HG02763 (cell line): ENCODE results near the gene POLA1.
A peak's percentile ranks its signal among the peaks of the same experiment; 100 is the strongest.
"Not testable (repeated sequence)": the region's sequence is repeated elsewhere in the genome, so short reads cannot be mapped to it uniquely, and the experiment has no call there.

Source experiments
- ATAC-seq: cut with Tn5 transposase; IDR thresholded peaks from one replicate; pipeline ENCODE4 v1.9.1; 2021; ENCODE audit warnings: mild to moderate bottlenecking, moderate library complexity; ENCODE audit not compliant: unreplicated experiment

POLA1 gene

GRCh38 chrX:24693453-24694202 lies at the start of gene POLA1:
Gene POLA1, plus strand, starts transcription at chrX:24693918. Its CDS starts 44 bp downstream, at chrX:24693962.
- ATAC-seq: peak; percentile 95

- no peak for ATAC-seq
Measured at GRCh38 chrX:24646006-24646405, 47.7 kb upstream of the POLA1 start.

- no peak for ATAC-seq
Measured at GRCh38 chrX:24646745-24647182, 47.0 kb upstream of the POLA1 start.

- ATAC-seq: peak; percentile 78
Measured at GRCh38 chrX:24647257-24648058, 46.3 kb upstream of the POLA1 start, which contains the start of gene PCYT1B. Gene PCYT1B, minus strand, starts transcription at chrX:24647347. Its CDS starts 242 bp downstream, at chrX:24647105.

GRCh38 chrX:24648495-24648894 lies 45.2 kb upstream of the POLA1 start:
- no peak for ATAC-seq

GRCh38 chrX:24651783-24652182 lies 41.9 kb upstream of the POLA1 start:
- no peak for ATAC-seq

GRCh38 chrX:24655679-24656078 lies 38.0 kb upstream of the POLA1 start:
- not testable (repeated sequence) for ATAC-seq

- ATAC-seq: no peak
Measured at GRCh38 chrX:24657671-24658386, 35.9 kb upstream of the POLA1 start.

GRCh38 chrX:24658421-24658820 lies 35.3 kb upstream of the POLA1 start:
- no peak for ATAC-seq

GRCh38 chrX:24659106-24659505 lies 34.6 kb upstream of the POLA1 start:
- no peak for ATAC-seq

GRCh38 chrX:24659646-24660045 lies 34.1 kb upstream of the POLA1 start:
- ATAC-seq: no peak

- ATAC-seq: no peak
Measured at GRCh38 chrX:24661292-24661691, 32.4 kb upstream of the POLA1 start.

- no peak for ATAC-seq
Measured at GRCh38 chrX:24662352-24662751, 31.4 kb upstream of the POLA1 start.

- ATAC-seq: no peak
Measured at GRCh38 chrX:24668111-24668510, 25.6 kb upstream of the POLA1 start.

- ATAC-seq: no peak
Measured at GRCh38 chrX:24672701-24673190, 21.0 kb upstream of the POLA1 start.

GRCh38 chrX:24673424-24673823 lies 20.3 kb upstream of the POLA1 start:
- ATAC-seq: no peak

- no peak for ATAC-seq
Measured at GRCh38 chrX:24676403-24677024, 17.2 kb upstream of the POLA1 start.

- no peak for ATAC-seq
Measured at GRCh38 chrX:24682739-24683432, 10.8 kb upstream of the POLA1 start.

GRCh38 chrX:24684048-24684447 lies 9.7 kb upstream of the POLA1 start:
- ATAC-seq: no peak

- ATAC-seq: no peak
Measured at GRCh38 chrX:24692305-24692704, 1.4 kb upstream of the POLA1 start.
